Transverse colon (tissue), 4 donors: ENCODE results near the gene ANGEL2. TPM values are rescaled to one million over a fixed set of nuclear protein-coding genes. Genes with fewer than 3 reads are reported as not detected.

Source experiments
- DNase-seq: peaks from one replicate; pipeline ENCODE4 v3.0.0-alpha.2; 2019
- H3K27ac ChIP-seq, 4 donors: fragments of 200-600 bp; sonication (generic); 2 replicates each; pipeline ENCODE4 v1.5.1; 2016 to 2018; ENCODE audit warnings: inconsistent platforms in 4 of 4
- H3K27me3 ChIP-seq: fragments of 200-600 bp; sonication (generic); 2 replicates; pipeline ENCODE4 v1.5.1; 2017; ENCODE audit warnings: inconsistent platforms
- H3K36me3 ChIP-seq, 4 donors: fragments of 200-600 bp; sonication (generic); 2 replicates each; pipeline ENCODE4 v1.5.1; 2017 to 2019; ENCODE audit warnings: inconsistent platforms in 4 of 4
- H3K4me1 ChIP-seq, 4 donors: fragments of 200-600 bp; sonication (generic); 2 replicates each; pipeline ENCODE4 v1.5.1; 2017 to 2020; ENCODE audit warnings: inconsistent platforms in 4 of 4
- H3K4me3 ChIP-seq, 4 donors: fragments of 200-600 bp; sonication (generic); 1 replicate in 1 of 4; 2 replicates in 3 of 4; pipeline versions ENCODE4 v1.5.1 to v1.6.1; 2017 to 2019; ENCODE audit warnings: inconsistent platforms in 4 of 4
- H3K9me3 ChIP-seq, 2 donors: fragments of 200-600 bp; sonication (generic); 2 replicates each; pipeline ENCODE4 v1.5.1; 2017 to 2019; ENCODE audit warnings: inconsistent platforms in 2 of 2
- CTCF ChIP-seq, 5 experiments: fragments of 200-600 bp in 3 of 5; fragments of 450-650 bp in 2 of 5; sonication (generic) in 3 of 5; IDR thresholded peaks; 1 replicate in 2 of 5; 2 replicates in 3 of 5; pipeline ENCODE4 v1.5.1; 2016 to 2017; ENCODE audit warnings: antibody characterized with exemption in 5 of 5, inconsistent platforms in 3 of 5, mild to moderate bottlenecking in 2 of 5, moderate library complexity in 1 of 5
- EP300 ChIP-seq: sonication (generic); formaldehyde crosslinking; IDR thresholded peaks from one replicate; pipeline ENCODE4 v1.6.1; 2017; ENCODE audit warnings: antibody characterized with exemption, low read depth
- POLR2A ChIP-seq: fragments of 450-650 bp; IDR thresholded peaks from one replicate; pipeline ENCODE4 v1.6.1; 2016; ENCODE audit warnings: antibody characterized with exemption, mild to moderate bottlenecking, moderate library complexity
- POLR2AphosphoS5 ChIP-seq, 3 donors: sonication (generic); formaldehyde crosslinking; IDR thresholded peaks; one replicate each; pipeline ENCODE4 v1.6.1; 2016; ENCODE audit warnings: antibody characterized with exemption in 3 of 3
- WGBS, 2 donors: methylation state at CpG; one replicate each; pipeline ENCODE4 v1.1.5; 2018; ENCODE audit warnings: low coverage in 1 of 2; 5-methylcytosine and 5-hydroxymethylcytosine counted together
- in situ Hi-C, 4 donors: fragments of 200-750 bp; cut with MboI; loops; one replicate each; pipeline versions ENCODE4 v1.15.0 to v1.15.1; 2017; ENCODE audit warnings: low sequenced_read_pairs in 3 of 4, low pct_ligation_motif_present in 1 of 4, low pct_unique_long_range_greater_than_20kb in 1 of 4
- intact Hi-C: fragments of 100-400 bp; cut with DNase I; formaldehyde crosslinking; loops from one replicate; pipeline ENCODE4 v1.15.1; 2023; ENCODE audit warnings: low total_unique reads
- total RNA-seq, 4 donors: library from RNA; depleted of rRNA; stranded (reverse); fragments of >200 nt; gene quantifications; one replicate each; pipeline ENCODE4 v1.1.0, GENCODE V29; 2016

The ANGEL2 gene
- total RNA-seq, 4 donors from 2014 or later: 33.2 to 105 (median 64.3) TPM

- H3K36me3 ChIP-seq: no peaks in the 10 kb centered on the region
- WGBS, 2 donors: 76 to 83% methylated on average over 2 to 6 of the region's 6 CpGs
- TF ChIP-seq POLR2A (no peak), POLR2AphosphoS5 (IDR thresholded peaks at IDR 0.05) (no peak), CTCF (IDR thresholded peaks at IDR 0.05) (no peak), EP300 (no peak)
- DNase-seq: no peak
- no peaks in the 10 kb centered on the region for H3K9me3 ChIP-seq
- no peak overlapping the region for H3K27ac ChIP-seq
- H3K4me3 ChIP-seq: no peak overlapping the region
- in situ Hi-C loops (no loop called here), intact Hi-C loops (no loop called here)
- H3K4me1 ChIP-seq: no peaks in the 10 kb centered on the region
- peaks cover 9% of the 10 kb centered on the region for H3K27me3 ChIP-seq
Observed at GRCh38 chr1:212944229-212944901, 71.3 kb downstream of the ANGEL2 start.

- intact Hi-C loops (no loop called here), in situ Hi-C loops (no loop called here)
- no peaks in the 10 kb centered on the region for H3K4me1 ChIP-seq
- H3K36me3 ChIP-seq: no peaks in the 10 kb centered on the region
- no peak overlapping the region for H3K27ac ChIP-seq
- no peaks in the 10 kb centered on the region for H3K27me3 ChIP-seq
- H3K9me3 ChIP-seq: no peaks in the 10 kb centered on the region
- H3K4me3 ChIP-seq: no peak overlapping the region
- WGBS, 2 donors: 84% methylated on average over 4 of the region's 4 CpGs; no CpG with 5 or more reads in 1 of the 2 donors
- TF ChIP-seq POLR2A (no peak), POLR2AphosphoS5 (IDR thresholded peaks at IDR 0.05) (no peak)
- DNase-seq: no peak
Observed at GRCh38 chr1:212943393-212943710, 72.3 kb downstream of the ANGEL2 start.

DNA sequence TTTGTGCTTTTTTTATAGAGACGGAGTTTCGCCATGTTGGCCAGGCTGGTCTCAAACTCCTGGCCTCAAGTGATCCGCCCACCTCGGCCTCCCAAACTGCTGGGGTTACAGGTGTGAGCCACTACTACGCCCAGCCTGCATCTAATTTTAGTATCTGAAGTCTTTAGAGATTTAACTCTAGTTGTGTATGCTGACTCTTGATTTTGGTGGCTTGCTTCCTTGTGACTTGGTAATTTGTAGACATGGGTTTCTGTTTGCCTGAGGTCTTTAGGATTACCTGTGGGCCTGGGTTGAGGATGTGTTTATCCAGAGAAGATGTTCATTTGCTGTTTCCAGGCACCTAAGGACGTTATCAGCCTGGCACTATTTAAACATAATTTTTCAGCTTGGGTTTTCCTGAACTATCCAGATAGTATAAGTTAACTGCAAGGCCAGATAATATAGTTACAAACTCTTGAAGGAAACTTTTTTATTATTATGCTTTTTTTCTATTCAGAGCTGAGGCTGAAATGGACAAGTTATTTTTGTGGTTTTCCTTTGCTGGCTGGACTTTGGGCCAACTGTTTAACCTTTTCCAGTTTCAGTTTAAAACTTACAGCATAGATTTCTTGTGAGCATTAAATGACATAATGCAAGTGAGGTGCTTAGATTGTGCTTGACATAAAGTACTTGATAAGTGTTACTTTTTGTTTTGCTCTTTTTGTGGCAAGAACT is 72.8 kb downstream of the ANGEL2 start:
- intact Hi-C loops (no loop called here), in situ Hi-C loops (no loop called here)
- Histone ChIP-seq H3K36me3 (no peaks in the 10 kb centered on the region), H3K27me3 (no peaks in the 10 kb centered on the region), H3K4me3 (no peak overlapping the region), H3K4me1 (no peaks in the 10 kb centered on the region), H3K27ac (no peak overlapping the region), H3K9me3 (no peaks in the 10 kb centered on the region)
- WGBS, 2 donors: 81 to 89% methylated on average over 4 to 6 of the region's 6 CpGs
- TF ChIP-seq POLR2AphosphoS5 (IDR thresholded peaks at IDR 0.05) (no peak), CTCF (IDR thresholded peaks at IDR 0.05) (no peak), POLR2A (no peak), EP300 (no peak)
- no peak for DNase-seq

Other genes starting within 250 kb of the ANGEL2 start
- 10 to 100 TPM in 3 of 4 donors, 1 to 10 TPM in 1; 4.2 to 33.7 (median 28.4) TPM for gene NSL1, start 224.1 kb downstream of the ANGEL2 start, total RNA-seq
- gene TATDN3, start 224.0 kb downstream of the ANGEL2 start, total RNA-seq: 10 to 100 TPM in 1 of 4 donors, 1 to 10 TPM in 2, under 1 TPM in 1; 1.00 to 17.0 (median 4.6) TPM
- gene SPATA45, start 168.2 kb downstream of the ANGEL2 start, total RNA-seq: not detected
- 10 to 100 TPM; 13.2 to 21.3 (median 17.3) TPM for gene FLVCR1, start 157.6 kb downstream of the ANGEL2 start, total RNA-seq
- gene VASH2, start 65.3 kb downstream of the ANGEL2 start, total RNA-seq: 1 to 10 TPM in 2 of 4 donors, not detected in 2; 1.1 to 1.7 TPM
- 10 to 100 TPM; 11.5 to 20.3 (median 14.0) TPM for gene RPS6KC1, start 35.4 kb upstream of the ANGEL2 start, total RNA-seq